Retina (tissue), 1 donor: Measurements from ENCODE around the gene FGFR2.

Source experiments
- DNase-seq: peaks from one replicate; pipeline ENCODE4 v3.0.0-alpha.2; 2016

The FGFR2 gene

GRCh38 chr10:121551210-121551885 is 46.9 kb downstream of the FGFR2 start:
- no peak for DNase-seq

- DNase-seq, result no peak
Observed at GRCh38 chr10:121544301-121544869, 53.9 kb downstream of the FGFR2 start.

GRCh38 chr10:121543545-121543944 is 54.7 kb downstream of the FGFR2 start:
- DNase-seq, result no peak

- no peak for DNase-seq
Observed at GRCh38 chr10:121541450-121542120, 56.7 kb downstream of the FGFR2 start.

GRCh38 chr10:121540732-121541395 is 57.4 kb downstream of the FGFR2 start:
- no peak for DNase-seq

GRCh38 chr10:121539786-121540185 is 58.5 kb downstream of the FGFR2 start:
- DNase-seq, result no peak

- DNase-seq, result no peak
Observed at GRCh38 chr10:121536310-121536913, 61.8 kb downstream of the FGFR2 start.

GRCh38 chr10:121535381-121535780 is 62.9 kb downstream of the FGFR2 start:
- DNase-seq, result no peak

GRCh38 chr10:121532292-121532864 is 65.9 kb downstream of the FGFR2 start:
- no peak for DNase-seq

- no peak for DNase-seq
Observed at GRCh38 chr10:121531830-121532178, 66.4 kb downstream of the FGFR2 start.

GRCh38 chr10:121531076-121531829 is 67.0 kb downstream of the FGFR2 start:
- no peak for DNase-seq

- no peak for DNase-seq
Observed at GRCh38 chr10:121530481-121531075, 67.7 kb downstream of the FGFR2 start.

- peak; percentile 55 for DNase-seq
Observed at GRCh38 chr10:121527690-121528089, 70.6 kb downstream of the FGFR2 start.

- DNase-seq, result no peak
Observed at GRCh38 chr10:121526801-121527221, 71.4 kb downstream of the FGFR2 start.

GRCh38 chr10:121526135-121526790 is 72.0 kb downstream of the FGFR2 start:
- DNase-seq, result peak; percentile 65

- peak; percentile 51 for DNase-seq
Observed at GRCh38 chr10:121525251-121526134, 72.8 kb downstream of the FGFR2 start.

- DNase-seq, result no peak
Observed at GRCh38 chr10:121524157-121524817, 74.0 kb downstream of the FGFR2 start.

- no peak for DNase-seq
Observed at GRCh38 chr10:121522831-121523230, 75.4 kb downstream of the FGFR2 start.

GRCh38 chr10:121521794-121522556 is 76.3 kb downstream of the FGFR2 start:
- DNase-seq, result no peak
